ENCODE results near the gene PHLPP2. TPM values are rescaled to one million over a fixed set of nuclear protein-coding genes. Genes with fewer than 3 reads are reported as not detected.

PHLPP2 gene
- total RNA-seq, 4 donors from 2014 or later: 50.5 to 98.4 (median 89.6) TPM

GRCh38 chr16:71648921-71649320, 75.6 kb downstream of the PHLPP2 start:
- WGBS, 2 donors (ENCODE audit: low coverage in 1 of 2): 81% methylated on average over 6 of the region's 6 CpGs; no CpG with 5 or more reads in 1 of the 2 donors
- H3K36me3 ChIP-seq: peaks cover 0 to 24% (median 6%) of the 10 kb centered on the region in 4 donors
- no peak for TF ChIP-seq POLR2AphosphoS5 (IDR thresholded peaks at IDR 0.05)
- TF ChIP-seq CTCF (IDR thresholded peaks at IDR 0.05): peak in 3 of 5 experiments; percentile 24 to 31 (median 27)
- no peak for TF ChIP-seq EP300 (IDR thresholded peaks at IDR 0.05; ENCODE audit: low read depth)
- no peaks in the 10 kb centered on the region for H3K4me1 ChIP-seq
- no peak overlapping the region for H3K4me3 ChIP-seq
- in situ Hi-C loops (cut with MboI; ENCODE audit: low pct_ligation_motif_present in 1 of 4, low pct_unique_long_range_greater_than_20kb in 1 of 4, low sequenced_read_pairs in 3 of 4): no loop called here
- no peaks in the 10 kb centered on the region for H3K27me3 ChIP-seq
- H3K27ac ChIP-seq: no peak overlapping the region
- no peak for DNase-seq
- intact Hi-C loops (cut with DNase I; ENCODE audit: low total_unique reads): no loop called here
- H3K9me3 ChIP-seq: no peaks in the 10 kb centered on the region

GRCh38 chr16:71648162-71648561, 76.3 kb downstream of the PHLPP2 start:
- in situ Hi-C loops (cut with MboI; ENCODE audit: low pct_ligation_motif_present in 1 of 4, low pct_unique_long_range_greater_than_20kb in 1 of 4, low sequenced_read_pairs in 3 of 4): no loop called here
- intact Hi-C loops (cut with DNase I; ENCODE audit: low total_unique reads): no loop called here
- Histone ChIP-seq H3K27me3 (no peaks in the 10 kb centered on the region), H3K36me3 (peaks cover 0 to 24% (median 6%) of the 10 kb centered on the region in 4 donors), H3K4me1 (no peaks in the 10 kb centered on the region), H3K9me3 (no peaks in the 10 kb centered on the region), H3K27ac (no peak overlapping the region), H3K4me3 (no peak overlapping the region)
- 100% methylated on average over 2 of the region's 2 CpGs for WGBS, 2 donors (ENCODE audit: low coverage in 1 of 2)
- no peak for TF ChIP-seq EP300 (IDR thresholded peaks at IDR 0.05; ENCODE audit: low read depth)
- no peak for TF ChIP-seq POLR2AphosphoS5 (IDR thresholded peaks at IDR 0.05)
- TF ChIP-seq CTCF (IDR thresholded peaks at IDR 0.05): no peak
- TF ChIP-seq POLR2A (IDR thresholded peaks at IDR 0.05): no peak
- no peak for DNase-seq

GRCh38 chr16:71647391-71647790, 77.1 kb downstream of the PHLPP2 start:
- Histone ChIP-seq H3K27me3 (no peaks in the 10 kb centered on the region), H3K27ac (no peak overlapping the region), H3K36me3 (peaks cover 0 to 17% (median 6%) of the 10 kb centered on the region in 4 donors), H3K4me1 (no peaks in the 10 kb centered on the region), H3K4me3 (no peak overlapping the region), H3K9me3 (no peaks in the 10 kb centered on the region)
- DNase-seq: no peak
- 86 to 91% methylated on average over 4 to 7 of the region's 7 CpGs for WGBS, 2 donors (ENCODE audit: low coverage in 1 of 2)
- TF ChIP-seq POLR2A (IDR thresholded peaks at IDR 0.05) (no peak), CTCF (IDR thresholded peaks at IDR 0.05) (no peak), EP300 (IDR thresholded peaks at IDR 0.05; ENCODE audit: low read depth) (no peak), POLR2AphosphoS5 (IDR thresholded peaks at IDR 0.05) (no peak)
- in situ Hi-C loops (cut with MboI; ENCODE audit: low pct_ligation_motif_present in 1 of 4, low pct_unique_long_range_greater_than_20kb in 1 of 4, low sequenced_read_pairs in 3 of 4) (no loop called here), intact Hi-C loops (cut with DNase I; ENCODE audit: low total_unique reads) (no loop called here)

- no peaks in the 10 kb centered on the region for H3K4me1 ChIP-seq
- H3K27me3 ChIP-seq: no peaks in the 10 kb centered on the region
- H3K4me3 ChIP-seq: no peak overlapping the region
- peak; percentile 28 for DNase-seq
- H3K36me3 ChIP-seq: peaks cover 0 to 13% (median 6%) of the 10 kb centered on the region in 4 donors
- in situ Hi-C loops (cut with MboI; ENCODE audit: low pct_ligation_motif_present in 1 of 4, low pct_unique_long_range_greater_than_20kb in 1 of 4, low sequenced_read_pairs in 3 of 4): no loop called here
- TF ChIP-seq POLR2A (IDR thresholded peaks at IDR 0.05): no peak
- TF ChIP-seq EP300 (IDR thresholded peaks at IDR 0.05; ENCODE audit: low read depth): no peak
- no peak for TF ChIP-seq POLR2AphosphoS5 (IDR thresholded peaks at IDR 0.05)
- peak; percentile 24 to 49 (median 37) for TF ChIP-seq CTCF (IDR thresholded peaks at IDR 0.05)
- WGBS, 2 donors (ENCODE audit: low coverage in 1 of 2): 76% methylated on average over 4 of the region's 4 CpGs; no CpG with 5 or more reads in 1 of the 2 donors
- H3K9me3 ChIP-seq: no peaks in the 10 kb centered on the region
- H3K27ac ChIP-seq: no peak overlapping the region
- intact Hi-C loops (cut with DNase I; ENCODE audit: low total_unique reads): no loop called here
Observed at GRCh38 chr16:71645450-71645849, 79.1 kb downstream of the PHLPP2 start.
